HG03060 (cell line): ENCODE results near the gene KIFC3.
"Not testable (repeated sequence)": the region's sequence is repeated elsewhere in the genome, so short reads cannot be mapped to it uniquely, and the experiment has no call there.

Experiments
- ATAC-seq: cut with Tn5 transposase; IDR thresholded peaks from one replicate; pipeline ENCODE4 v1.9.1; 2021; ENCODE audit warnings: low read depth, moderate number of reproducible peaks; ENCODE audit not compliant: unreplicated experiment

KIFC3 gene

DNA sequence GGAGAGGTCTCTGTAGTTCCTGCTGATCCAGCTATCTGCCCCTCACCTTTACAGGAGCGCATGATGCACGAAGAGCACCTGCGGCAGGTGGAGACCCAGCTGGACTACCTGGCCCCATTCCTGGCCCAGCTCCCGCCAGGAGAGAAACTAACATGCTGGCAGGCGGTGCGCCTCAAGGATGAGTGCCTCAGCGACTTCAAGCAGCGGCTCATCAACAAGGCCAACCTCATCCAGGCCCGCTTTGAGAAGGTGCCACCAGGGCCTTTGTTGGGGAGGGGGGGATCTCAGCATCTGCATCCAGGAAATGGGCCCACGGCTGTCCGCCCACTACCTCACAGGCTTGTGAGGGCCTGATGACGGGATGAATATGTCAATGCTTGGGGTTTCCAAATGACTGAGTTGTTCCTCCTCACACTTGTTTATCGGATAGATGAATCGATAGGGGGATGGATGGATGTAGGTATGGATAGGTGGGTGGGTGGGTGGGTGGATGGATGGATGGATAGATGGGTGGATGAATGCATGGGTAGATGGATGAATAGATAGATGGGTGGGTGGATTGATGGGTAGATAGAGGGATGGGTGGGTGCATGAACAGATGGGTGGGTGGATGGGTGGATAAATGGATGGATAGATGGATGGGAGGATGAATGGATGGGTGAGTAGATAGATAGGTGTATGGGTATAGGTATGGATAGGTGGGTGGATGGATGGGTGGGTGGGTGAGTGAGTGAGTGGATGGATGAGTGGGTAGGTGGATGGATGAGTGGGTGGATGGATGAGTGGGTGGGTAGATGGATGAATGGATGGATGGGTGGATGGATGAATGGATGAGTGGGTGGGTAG is 73.7 kb downstream of the KIFC3 start:
- no peak for ATAC-seq

DNA sequence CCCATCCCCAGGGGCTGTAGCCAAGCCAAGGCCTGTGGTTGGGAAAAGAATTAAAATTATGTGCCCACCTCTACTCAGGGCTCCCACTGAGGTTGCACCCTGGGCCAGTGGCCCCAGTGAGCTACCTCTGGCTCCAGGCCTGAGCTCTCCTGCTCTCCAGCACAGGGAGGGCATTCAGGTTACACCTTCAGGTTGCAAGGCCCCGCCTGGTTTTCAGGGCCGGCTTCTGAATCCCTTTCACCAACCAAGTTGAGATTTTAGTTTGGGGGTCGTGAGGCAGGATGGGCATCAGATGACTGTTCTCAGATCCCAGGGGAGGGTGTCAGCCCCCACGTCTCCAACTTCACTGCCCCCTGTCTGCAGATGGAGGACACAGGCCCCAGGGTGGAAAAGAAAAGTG is 74.7 kb downstream of the KIFC3 start:
- no peak for ATAC-seq

DNA sequence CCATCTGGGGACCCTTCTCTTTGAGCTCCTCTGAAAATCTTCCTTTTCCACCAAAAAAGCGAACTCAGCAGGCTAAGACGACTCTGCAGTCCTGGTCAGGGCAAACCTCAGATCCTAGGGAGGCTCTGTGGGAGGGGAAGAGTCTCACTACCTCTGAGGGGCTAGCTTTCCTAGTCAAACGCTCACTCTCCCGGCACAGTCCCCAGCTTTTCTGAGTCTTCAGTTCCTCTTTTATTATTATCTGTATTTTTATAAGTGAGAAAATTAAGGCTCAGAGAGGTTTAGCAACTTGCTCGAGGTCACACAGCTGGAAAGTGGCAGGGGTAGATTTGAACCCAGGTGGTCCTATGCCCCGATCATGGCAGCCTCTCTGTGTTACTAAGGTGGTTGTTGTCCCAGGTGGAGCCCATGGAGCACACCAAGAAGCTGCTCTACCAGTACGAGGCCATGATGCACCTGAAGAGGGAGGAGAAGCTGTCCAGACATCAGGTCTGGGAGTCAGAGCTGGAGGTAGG is 75.8 kb downstream of the KIFC3 start:
- no peak for ATAC-seq

DNA sequence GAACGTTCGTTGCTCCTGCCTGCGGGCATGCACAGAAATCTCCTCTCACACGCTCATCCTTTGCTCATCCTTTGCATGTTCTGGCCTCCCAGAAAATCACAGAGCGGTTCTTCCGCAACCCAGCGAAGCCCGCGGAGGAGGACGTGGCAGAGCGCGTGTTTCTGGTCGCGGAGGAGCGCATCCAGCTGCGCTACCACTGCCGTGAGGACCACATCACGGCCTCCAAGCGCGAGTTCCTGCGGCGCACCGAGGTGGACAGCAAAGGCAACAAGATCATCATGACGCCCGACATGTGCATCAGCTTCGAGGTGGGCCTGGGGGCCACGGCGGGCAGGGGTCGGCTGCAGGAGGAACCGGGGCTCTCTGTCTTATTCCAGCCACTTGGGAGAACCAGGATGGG is 76.3 kb downstream of the KIFC3 start:
- no peak for ATAC-seq

DNA sequence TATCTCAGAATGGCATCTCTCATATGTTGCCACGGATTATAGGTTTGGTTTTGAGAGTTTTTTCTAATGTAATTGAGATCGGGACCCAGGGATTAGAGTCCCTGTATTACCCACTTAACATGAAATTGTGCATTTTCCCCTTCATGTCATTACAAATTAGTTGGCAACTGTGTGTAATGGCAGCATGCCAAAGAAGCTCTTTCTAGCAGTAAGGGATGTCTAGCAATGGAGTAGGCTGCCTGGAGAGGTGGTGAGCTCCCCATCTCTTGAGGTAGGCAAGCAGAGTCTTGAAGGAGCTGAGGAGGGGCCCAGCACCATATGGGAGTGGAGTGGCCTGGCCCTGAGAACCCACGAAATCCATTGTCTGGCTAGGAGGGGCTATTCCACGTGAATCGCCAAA is 76.7 kb downstream of the KIFC3 start:
- no peak for ATAC-seq

DNA sequence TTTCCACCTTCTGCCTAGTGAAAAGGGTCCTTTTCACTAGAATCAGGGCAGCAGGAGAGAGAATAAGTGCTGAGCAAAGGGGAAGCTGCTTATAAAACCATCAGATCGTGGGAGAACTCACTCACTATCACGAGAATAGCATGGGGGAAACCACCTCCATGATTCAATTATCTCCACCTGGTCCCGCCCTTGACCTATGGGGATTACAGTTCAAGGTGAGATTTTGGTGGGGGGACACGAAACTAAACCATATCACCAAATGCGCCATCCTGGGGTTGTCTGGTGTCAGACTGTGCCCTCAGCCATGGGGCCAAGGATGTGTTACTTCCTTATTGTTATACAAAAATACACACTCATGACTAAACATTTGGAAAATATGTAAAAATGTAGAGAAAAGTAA is 77.1 kb downstream of the KIFC3 start:
- no peak for ATAC-seq

DNA sequence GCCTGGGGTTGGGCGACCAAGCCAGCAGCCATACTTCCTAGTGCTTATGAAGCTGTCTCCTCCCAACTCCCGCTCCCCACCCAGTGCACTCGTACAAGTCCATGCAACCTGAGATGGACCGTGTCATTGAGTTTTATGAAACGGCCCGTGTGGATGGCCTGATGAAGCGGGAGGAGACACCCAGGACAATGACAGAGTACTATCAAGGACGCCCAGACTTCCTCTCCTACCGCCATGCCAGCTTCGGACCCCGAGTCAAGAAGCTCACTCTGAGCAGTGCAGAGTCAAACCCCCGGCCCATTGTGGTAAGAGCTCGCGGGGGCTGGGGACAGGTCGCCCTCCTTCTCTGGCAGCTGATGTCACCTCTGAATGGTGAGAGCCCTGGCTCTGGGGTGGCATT is 77.8 kb downstream of the KIFC3 start:
- ATAC-seq = no peak

DNA sequence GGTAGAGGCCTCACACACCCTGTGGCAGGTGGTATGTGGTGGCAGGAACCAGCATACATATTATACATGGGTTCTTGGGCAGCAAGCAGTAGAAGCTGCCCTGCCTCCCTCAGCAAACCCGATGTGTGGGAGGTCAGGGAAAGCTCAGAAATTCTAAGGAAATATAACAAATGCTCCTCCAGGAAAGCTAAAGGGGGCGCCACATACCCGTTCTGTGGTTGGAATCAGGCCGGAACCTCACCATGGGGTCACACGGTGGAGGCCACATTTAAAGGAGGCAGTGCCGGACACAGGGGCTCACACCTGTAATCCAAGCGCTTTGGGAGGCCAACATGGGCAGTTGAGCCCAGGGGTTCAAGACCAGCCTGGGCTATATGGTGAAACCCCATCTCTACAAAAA is 79.1 kb downstream of the KIFC3 start:
- ATAC-seq = no peak

DNA sequence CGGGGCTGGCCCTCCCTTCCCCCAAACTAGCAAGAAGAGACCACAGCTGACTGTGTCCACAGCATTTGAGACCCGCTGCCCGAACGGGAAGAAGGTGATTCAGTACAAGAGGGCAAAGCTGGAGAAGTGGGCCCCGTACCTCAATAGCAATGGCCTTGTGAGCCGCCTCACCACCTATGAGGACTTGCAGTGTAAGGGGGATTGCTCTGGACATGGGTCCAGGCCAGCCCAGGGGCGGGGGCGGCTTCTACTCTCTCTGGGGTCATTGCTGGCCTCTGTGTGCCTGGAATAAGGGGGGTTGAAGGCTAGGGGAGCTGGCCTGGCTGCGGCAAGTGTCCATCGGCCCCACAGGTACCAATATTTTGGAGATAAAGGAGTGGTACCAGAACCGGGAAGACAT is 79.6 kb downstream of the KIFC3 start:
- no peak for ATAC-seq

DNA sequence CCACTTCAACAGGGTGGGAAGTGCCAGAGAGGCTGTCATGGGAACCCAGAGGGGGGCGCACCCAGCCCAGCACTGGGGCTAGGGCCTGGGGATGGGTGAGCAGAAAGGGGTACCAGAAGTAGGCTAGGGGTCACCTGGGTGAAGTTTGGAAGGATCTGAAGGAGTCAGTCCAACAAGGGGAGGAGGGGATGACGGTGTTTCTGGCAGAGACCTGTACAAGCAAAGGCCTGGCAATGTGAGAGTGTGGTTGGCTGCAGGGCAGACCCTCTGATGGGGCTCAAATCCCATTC is 80.1 kb downstream of the KIFC3 start:
- no peak for ATAC-seq

DNA sequence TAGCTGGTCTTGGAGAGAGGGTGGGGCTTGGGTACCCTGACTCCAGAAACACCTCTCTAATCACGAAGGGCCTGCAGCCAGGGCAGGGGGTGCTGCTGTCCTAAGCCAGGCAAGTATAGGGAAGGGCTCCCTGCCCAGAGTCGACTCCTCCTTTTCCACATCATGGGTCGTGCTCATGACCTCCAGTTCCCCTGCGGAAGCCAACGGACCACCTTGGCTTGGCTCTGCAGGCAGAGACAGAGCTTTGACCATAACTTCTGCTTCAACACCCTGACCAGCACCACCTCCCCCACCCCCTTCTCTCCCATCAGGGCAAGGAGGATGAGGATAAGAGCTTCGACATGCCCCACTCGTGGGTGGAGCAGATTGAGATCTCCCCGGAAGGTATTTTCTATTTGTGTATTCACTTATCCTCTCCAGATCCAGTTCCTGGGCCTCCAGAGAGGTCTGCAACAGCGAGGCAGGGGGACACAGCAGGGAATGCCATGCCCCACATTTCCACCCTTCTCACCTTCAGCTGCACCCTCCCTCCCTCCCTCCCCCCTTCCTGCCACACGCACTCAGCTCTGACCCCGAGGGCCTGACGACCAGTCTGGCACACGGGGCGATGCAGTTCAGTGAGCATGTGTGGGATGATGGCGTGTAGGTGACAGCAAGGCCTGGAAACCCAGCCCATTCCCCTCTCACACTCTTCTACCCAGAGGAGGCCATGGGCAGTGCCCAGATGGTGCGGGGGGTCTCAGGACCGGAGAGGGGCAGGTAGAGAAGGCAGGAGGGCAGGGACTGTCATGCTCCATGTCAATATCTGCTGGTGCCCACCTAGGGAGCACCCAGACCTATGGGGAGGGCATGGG is 80.7 kb downstream of the KIFC3 start:
- ATAC-seq = no peak

DNA sequence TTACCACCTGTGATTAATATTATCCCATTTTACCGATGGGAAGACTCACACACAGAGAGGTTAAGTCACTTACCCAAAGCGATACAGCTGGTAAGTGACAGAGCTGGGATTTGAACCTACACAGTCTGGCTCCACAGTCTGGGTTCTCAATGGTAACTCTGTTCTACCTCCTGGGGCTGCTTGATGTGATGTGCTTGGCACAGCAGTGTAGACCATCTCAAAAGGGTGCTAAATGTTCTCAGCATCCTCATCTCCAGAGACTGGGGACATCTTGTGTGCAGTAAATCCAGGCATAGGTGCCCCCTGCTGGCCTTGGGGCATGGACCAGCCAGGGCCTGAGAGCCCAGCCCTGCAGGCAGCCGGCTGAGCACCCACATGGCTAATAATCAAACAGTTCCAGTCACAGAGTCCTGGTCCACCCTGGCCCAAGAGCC is 82.1 kb downstream of the KIFC3 start:
- no peak for ATAC-seq

DNA sequence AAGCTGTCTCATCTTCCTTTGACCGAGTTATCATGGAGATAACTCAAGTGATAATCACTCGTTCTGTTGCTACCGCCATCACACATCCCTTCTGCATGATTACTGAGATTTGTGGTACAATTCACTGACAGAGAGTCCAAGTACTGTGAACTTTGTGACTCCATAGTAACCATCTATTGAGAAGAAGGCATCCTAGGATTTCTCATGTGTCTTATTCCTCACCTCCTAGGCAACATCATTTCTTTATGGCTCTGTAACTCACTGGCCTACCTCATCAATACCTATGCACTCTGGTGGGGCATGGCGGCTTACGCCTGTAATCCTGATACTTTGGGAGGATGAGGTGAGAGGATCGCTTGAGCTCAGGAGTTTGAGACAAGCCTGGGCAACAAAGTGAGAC is 88.2 kb downstream of the KIFC3 start:
- no peak for ATAC-seq

DNA sequence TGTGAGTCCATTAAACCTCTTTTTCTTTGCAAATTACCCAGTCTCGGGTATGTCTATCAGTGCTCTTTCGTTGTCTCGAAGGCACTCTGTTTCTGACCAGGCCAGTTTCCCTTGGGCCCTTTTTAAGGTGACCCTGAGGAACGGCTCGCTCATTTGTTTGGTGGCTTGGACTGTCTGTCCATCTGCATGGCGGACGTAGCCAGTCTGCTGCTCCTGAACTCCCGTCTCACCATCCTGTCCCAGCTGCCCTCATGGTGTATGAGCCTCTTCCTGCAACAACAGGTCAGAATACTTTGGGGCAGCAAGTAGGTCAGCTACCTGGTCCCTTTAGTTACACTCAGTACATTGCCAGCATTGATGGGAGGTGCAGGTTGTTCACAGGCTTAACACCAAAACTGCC is 88.7 kb downstream of the KIFC3 start:
- no peak for ATAC-seq

DNA sequence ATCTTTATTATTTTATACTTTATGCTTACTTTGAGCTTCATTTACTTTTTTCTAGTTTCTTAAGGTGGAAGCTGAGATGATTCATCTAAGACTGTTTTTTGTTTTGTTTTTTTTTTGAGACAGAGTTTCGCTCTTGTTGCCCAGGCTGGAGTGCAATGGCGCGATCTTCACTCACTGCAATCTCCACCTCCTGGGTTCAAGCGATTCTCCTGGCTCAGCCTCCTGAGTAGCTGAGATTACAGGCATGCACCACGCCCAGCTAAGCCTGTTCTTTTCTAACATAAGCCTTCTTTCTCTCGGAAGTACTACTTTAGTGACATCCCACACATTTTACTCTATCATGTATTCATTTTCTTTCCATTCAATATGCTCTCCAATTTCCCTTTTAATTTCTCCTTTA is 89.7 kb downstream of the KIFC3 start:
- not testable (repeated sequence) for ATAC-seq

DNA sequence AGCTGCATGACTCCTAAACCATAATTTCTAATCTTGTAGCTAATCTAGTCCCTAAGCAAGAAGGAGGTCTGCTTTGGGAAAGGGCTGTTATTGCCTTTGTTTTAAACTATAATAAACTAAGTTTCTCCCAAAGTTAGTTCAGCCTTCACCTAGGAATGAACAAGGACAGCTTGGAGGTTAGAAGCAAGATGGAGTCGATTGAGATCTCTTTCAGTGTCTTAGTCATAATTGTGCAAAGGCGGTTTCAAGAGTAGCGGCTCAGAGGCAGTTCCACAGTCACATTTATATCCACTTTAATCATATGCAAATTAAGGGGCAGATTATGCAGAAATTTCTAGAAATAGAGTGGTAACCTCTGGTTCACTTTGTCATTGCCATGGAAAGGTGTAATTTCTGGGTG is 90.3 kb downstream of the KIFC3 start:
- no peak for ATAC-seq

DNA sequence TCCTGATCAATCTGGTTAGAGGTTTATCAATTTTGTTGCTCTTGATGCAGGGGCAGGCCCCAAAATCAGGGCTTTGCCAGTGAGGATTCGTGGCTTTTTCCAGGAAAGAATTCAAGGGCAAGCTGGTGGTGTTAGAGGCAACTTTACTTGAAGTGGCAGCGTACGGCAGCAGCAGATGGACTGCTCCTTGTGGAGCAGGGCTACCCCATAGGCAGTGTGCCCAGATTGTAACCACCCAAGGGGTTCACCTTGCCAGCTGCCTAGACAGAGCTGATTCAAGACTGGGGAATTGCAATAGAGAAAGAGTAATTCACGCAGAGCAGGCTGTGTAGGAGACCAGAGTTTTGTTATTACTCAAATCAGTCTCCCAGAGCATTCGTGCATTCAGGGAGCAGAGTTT is 90.9 kb downstream of the KIFC3 start:
- no peak for ATAC-seq

DNA sequence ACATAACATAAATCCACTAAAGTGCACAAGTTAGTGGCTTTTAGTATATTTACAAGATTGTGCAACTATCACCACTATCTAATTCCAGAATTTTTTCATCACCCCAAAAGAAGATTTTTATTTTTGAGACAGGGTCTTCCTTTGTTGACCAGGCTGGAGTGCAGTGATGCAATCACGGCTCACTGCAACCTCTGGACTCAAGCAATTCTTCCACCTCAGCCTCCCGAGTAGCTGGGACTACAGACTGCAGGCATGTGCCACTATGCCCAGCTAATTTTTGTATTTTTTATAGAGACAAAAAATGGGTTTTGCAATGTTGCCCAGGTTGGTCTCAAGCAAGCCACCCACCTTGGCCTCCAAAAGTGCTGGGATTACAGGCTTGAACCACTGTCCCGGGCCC is 92.6 kb downstream of the KIFC3 start:
- ATAC-seq = no peak
